Loucy (cell line): ENCODE data around the gene TUBA4A.

Experiments used
- H2AFZ ChIP-seq: fragments of 200-600 bp; sonication (generic); 2 replicates; pipeline ENCODE4 v1.6.0; 2016; ENCODE audit warnings: antibody characterized with exemption, mild to moderate bottlenecking, low read length, moderate library complexity
- H3F3A ChIP-seq: fragments of 200-600 bp; 2 replicates; pipeline ENCODE4 v1.6.0; 2016; ENCODE audit warnings: antibody characterized with exemption, low read depth, mild to moderate bottlenecking
- H3K27me3 ChIP-seq: fragments of 200-600 bp; sonication (generic); 2 replicates; pipeline ENCODE4 v1.6.1; 2014; ENCODE audit warnings: low read length, mild to moderate bottlenecking; ENCODE audit not compliant: insufficient read depth, poor library complexity, severe bottlenecking
- H3K36me3 ChIP-seq: fragments of 200-600 bp; sonication (generic); 2 replicates; pipeline ENCODE4 v1.6.1; 2016; ENCODE audit warnings: low read length; ENCODE audit not compliant: insufficient read depth
- H3K4me1 ChIP-seq: fragments of 200-600 bp; sonication (generic); 2 replicates; pipeline ENCODE4 v1.5.1; 2014; ENCODE audit warnings: low read length, mild to moderate bottlenecking; ENCODE audit not compliant: insufficient read depth, poor library complexity, severe bottlenecking
- H3K4me2 ChIP-seq: fragments of 200-600 bp; sonication (generic); 2 replicates; pipeline ENCODE4 v1.6.0; 2014; ENCODE audit warnings: antibody characterized with exemption, low read length, low read depth, mild to moderate bottlenecking; ENCODE audit not compliant: poor library complexity, severe bottlenecking
- H3K4me3 ChIP-seq: fragments of 200-600 bp; sonication (generic); 2 replicates; pipeline ENCODE4 v1.5.1; 2014; ENCODE audit warnings: low read length, mild to moderate bottlenecking, mixed read lengths; ENCODE audit not compliant: poor library complexity, severe bottlenecking
- H3K79me2 ChIP-seq: fragments of 200-600 bp; sonication (generic); 2 replicates; pipeline ENCODE4 v1.6.1; 2014; ENCODE audit warnings: low read length; ENCODE audit not compliant: insufficient read depth
- H3K9ac ChIP-seq: fragments of 200-600 bp; sonication (generic); 2 replicates; pipeline ENCODE4 v1.6.0; 2014; ENCODE audit warnings: mild to moderate bottlenecking, low read depth, low read length, moderate library complexity; ENCODE audit not compliant: poor library complexity, severe bottlenecking
- H3K9me2 ChIP-seq: fragments of 200-600 bp; sonication (generic); replicated peaks from 2 replicates; pipeline ENCODE4 v1.6.1; 2016; ENCODE audit warnings: low read depth, low read length, mixed read lengths
- H3K9me3 ChIP-seq: fragments of 200-600 bp; sonication (generic); 2 replicates; pipeline ENCODE4 v1.6.1; 2014; ENCODE audit warnings: mild to moderate bottlenecking, antibody characterized with exemption, low read length, low read depth; ENCODE audit not compliant: insufficient read depth
- H4K20me1 ChIP-seq: fragments of 200-600 bp; sonication (generic); 2 replicates; pipeline ENCODE4 v1.6.0; 2014; ENCODE audit warnings: antibody characterized with exemption, low read length, mild to moderate bottlenecking; ENCODE audit not compliant: insufficient read depth, poor library complexity, severe bottlenecking
- CTCF ChIP-seq: fragments of 200-600 bp; sonication (generic); conservative IDR thresholded peaks from 2 replicates; pipeline ENCODE4 v1.5.1; 2014; ENCODE audit warnings: mild to moderate bottlenecking, antibody characterized with exemption, low read length
- EZH2phosphoT487 ChIP-seq: fragments of 200-600 bp; IDR thresholded peaks from 2 replicates; pipeline ENCODE4 v1.6.1; 2018; ENCODE audit warnings: antibody characterized with exemption, mild to moderate bottlenecking, moderate library complexity, borderline replicate concordance

Gene TUBA4A

GRCh38 chr2:219291394-219291793 lies 37.7 kb upstream of the TUBA4A start:
- H3K27me3 ChIP-seq = no peaks in the 10 kb centered on the region
- H3K4me2 ChIP-seq = no peak overlapping the region
- no peaks in the 10 kb centered on the region for H3K9me2 ChIP-seq
- H3K9ac ChIP-seq = no peak overlapping the region
- no peaks in the 10 kb centered on the region for H3K36me3 ChIP-seq
- H3K79me2 ChIP-seq = no peaks in the 10 kb centered on the region
- H4K20me1 ChIP-seq = no peaks in the 10 kb centered on the region
- H3K9me3 ChIP-seq = no peaks in the 10 kb centered on the region
- H3K4me3 ChIP-seq = no peak overlapping the region
- H3K4me1 ChIP-seq = peaks cover 17% of the 10 kb centered on the region
- TF ChIP-seq EZH2phosphoT487 (no peak), CTCF (no peak)
- no peak overlapping the region for H2AFZ ChIP-seq
- no peaks in the 10 kb centered on the region for H3F3A ChIP-seq

GRCh38 chr2:219290381-219291171 lies 36.9 kb upstream of the TUBA4A start:
- Histone ChIP-seq H3K4me2 (no peak overlapping the region), H3F3A (no peaks in the 10 kb centered on the region), H4K20me1 (no peaks in the 10 kb centered on the region), H3K79me2 (no peaks in the 10 kb centered on the region), H3K9ac (no peak overlapping the region), H3K4me1 (peaks cover 17% of the 10 kb centered on the region), H3K4me3 (no peak overlapping the region), H3K9me2 (no peaks in the 10 kb centered on the region), H3K36me3 (no peaks in the 10 kb centered on the region), H3K9me3 (no peaks in the 10 kb centered on the region), H3K27me3 (no peaks in the 10 kb centered on the region), H2AFZ (no peak overlapping the region)
- TF ChIP-seq CTCF (no peak), EZH2phosphoT487 (no peak)

GRCh38 chr2:219289537-219290361 lies 36.0 kb upstream of the TUBA4A start:
- H3K79me2 ChIP-seq = no peaks in the 10 kb centered on the region
- TF ChIP-seq EZH2phosphoT487 (no peak), CTCF (no peak)
- H3K9ac ChIP-seq = no peak overlapping the region
- H3K36me3 ChIP-seq = no peaks in the 10 kb centered on the region; the same call in 1 of the 2 replicates
- H3K4me3 ChIP-seq = no peak overlapping the region
- no peaks in the 10 kb centered on the region for H3K27me3 ChIP-seq
- H2AFZ ChIP-seq = no peak overlapping the region
- H3K4me1 ChIP-seq = peaks cover 12% of the 10 kb centered on the region
- H3F3A ChIP-seq = no peaks in the 10 kb centered on the region
- H3K4me2 ChIP-seq = no peak overlapping the region
- no peaks in the 10 kb centered on the region for H3K9me2 ChIP-seq
- no peaks in the 10 kb centered on the region for H4K20me1 ChIP-seq
- H3K9me3 ChIP-seq = no peaks in the 10 kb centered on the region
